HG03159 (cell line): Measurements from ENCODE around the gene CDH26.
A peak's percentile ranks its signal among the peaks of the same experiment; 100 is the strongest.

Experiments
- ATAC-seq: cut with Tn5 transposase; IDR thresholded peaks from one replicate; pipeline ENCODE4 v1.9.1; 2021; ENCODE audit warnings: mild to moderate bottlenecking, moderate library complexity; ENCODE audit not compliant: unreplicated experiment

Gene CDH26

GRCh38 chr20:59958123-59958522 lies at the start of gene CDH26:
Gene CDH26 (plus strand): TSS chr20:59958423. CDS start chr20:59958727, 304 bp downstream.
- no peak for ATAC-seq

- ATAC-seq: no peak
Observed at GRCh38 chr20:59908855-59909254, 49.4 kb upstream of the CDH26 start.

- no peak for ATAC-seq
Observed at GRCh38 chr20:59911041-59911440, 47.2 kb upstream of the CDH26 start.

GRCh38 chr20:59912609-59913008 lies 45.6 kb upstream of the CDH26 start:
- ATAC-seq: no peak

- no peak for ATAC-seq
Observed at GRCh38 chr20:59920944-59921343, 37.3 kb upstream of the CDH26 start.

GRCh38 chr20:59923514-59923913 lies 34.7 kb upstream of the CDH26 start:
- ATAC-seq: no peak

GRCh38 chr20:59925359-59925758 lies 32.9 kb upstream of the CDH26 start:
- no peak for ATAC-seq

- ATAC-seq: no peak
Observed at GRCh38 chr20:59925899-59926298, 32.3 kb upstream of the CDH26 start.

GRCh38 chr20:59931511-59932312 lies 26.5 kb upstream of the CDH26 start:
- ATAC-seq: no peak

GRCh38 chr20:59932616-59933295 lies 25.5 kb upstream of the CDH26 start:
- no peak for ATAC-seq

GRCh38 chr20:59933296-59933848 lies 24.9 kb upstream of the CDH26 start, which contains the start of gene SYCP2:
Gene SYCP2 (minus strand): TSS chr20:59933637. CDS start chr20:59922413, 11,224 bp downstream.
- ATAC-seq: peak; percentile 22

- peak; percentile 87 for ATAC-seq
Observed at GRCh38 chr20:59933849-59934585, 24.2 kb upstream of the CDH26 start.

GRCh38 chr20:59935457-59936185 lies 22.6 kb upstream of the CDH26 start:
- no peak for ATAC-seq

GRCh38 chr20:59936409-59936808 lies 21.8 kb upstream of the CDH26 start:
- no peak for ATAC-seq

GRCh38 chr20:59937150-59937549 lies 21.1 kb upstream of the CDH26 start:
- no peak for ATAC-seq

- no peak for ATAC-seq
Observed at GRCh38 chr20:59938221-59938620, 20.0 kb upstream of the CDH26 start.

GRCh38 chr20:59938696-59939051 lies 19.5 kb upstream of the CDH26 start:
- no peak for ATAC-seq

- ATAC-seq: no peak
Observed at GRCh38 chr20:59939052-59939878, 19.0 kb upstream of the CDH26 start.

- peak; percentile 34 for ATAC-seq
Observed at GRCh38 chr20:59939879-59940128, 18.4 kb upstream of the CDH26 start.
